ENCODE data around the gene NOL9. TPM values are rescaled to one million over a fixed set of nuclear protein-coding genes. Genes with fewer than 3 reads are reported as not detected.

NOL9 gene
- 12.3 and 14.2 TPM in 2 replicates for total RNA-seq

DNA sequence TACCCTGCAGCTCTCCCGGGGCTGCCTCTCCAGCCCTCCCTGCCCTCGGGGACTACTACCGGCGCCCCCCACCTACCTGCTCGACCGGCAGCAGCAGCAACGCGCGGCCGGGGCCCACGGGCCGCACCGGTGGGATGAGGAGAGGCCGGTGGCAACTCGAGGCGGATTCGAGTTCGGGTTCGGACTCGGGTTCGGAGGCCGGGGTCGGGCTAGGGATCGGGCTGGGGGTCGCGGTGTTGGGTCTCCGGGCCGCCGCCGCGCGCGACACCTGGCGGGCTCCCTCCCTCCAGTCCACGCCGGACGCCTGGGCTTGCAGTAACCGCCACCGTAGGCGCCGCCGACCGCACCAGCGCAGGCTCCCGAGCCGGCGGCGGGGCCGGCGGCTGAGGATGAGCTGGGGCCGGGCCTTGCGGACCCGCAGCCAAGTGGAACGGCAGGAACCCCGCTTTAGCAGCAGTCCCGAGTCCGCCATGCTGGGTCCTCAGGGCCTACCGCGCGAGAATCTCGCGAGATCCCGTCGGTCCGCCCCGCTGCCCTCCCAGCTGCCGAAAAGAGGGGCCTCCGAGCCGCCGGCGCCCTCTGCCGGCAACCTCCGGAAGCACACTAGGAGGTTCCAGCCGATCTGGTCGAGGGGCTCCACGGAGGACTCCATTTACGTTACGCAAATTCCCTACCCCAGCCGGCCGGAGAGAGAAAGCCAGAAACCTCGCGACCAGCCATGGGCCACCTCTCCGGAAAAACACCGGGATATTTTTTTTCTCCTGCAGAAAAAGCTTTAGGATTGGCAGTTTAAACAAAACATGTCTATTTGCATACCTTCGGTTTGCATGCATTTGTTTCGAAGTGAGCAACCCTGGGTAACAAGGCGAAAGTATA, at the start of gene NOL9:
Gene NOL9, minus strand, starts transcription at position 483 of the 876 bp plus-strand sequence. Its CDS starts 11 bp downstream, at position 472.
- peak; percentile 76 for DNase-seq (ENCODE audit: low read depth)
- Histone ChIP-seq H3K27me3 (ENCODE audit: control insufficient read depth, insufficient read depth, low read length) (no peaks in the 10 kb centered on the region), H3K36me3 (ENCODE audit: control insufficient read depth, insufficient read depth, low read length) (peaks cover 5% of the 10 kb centered on the region), H3K4me3 (ENCODE audit: low read depth, low read length) (peak within 1 kb of the TSS; percentile 98)
- TF ChIP-seq CTCF (IDR thresholded peaks at IDR 0.05; ENCODE audit: insufficient read depth, low read length, severe bottlenecking), result peak; percentile 93
- FAIRE-seq, result no peak

DNA sequence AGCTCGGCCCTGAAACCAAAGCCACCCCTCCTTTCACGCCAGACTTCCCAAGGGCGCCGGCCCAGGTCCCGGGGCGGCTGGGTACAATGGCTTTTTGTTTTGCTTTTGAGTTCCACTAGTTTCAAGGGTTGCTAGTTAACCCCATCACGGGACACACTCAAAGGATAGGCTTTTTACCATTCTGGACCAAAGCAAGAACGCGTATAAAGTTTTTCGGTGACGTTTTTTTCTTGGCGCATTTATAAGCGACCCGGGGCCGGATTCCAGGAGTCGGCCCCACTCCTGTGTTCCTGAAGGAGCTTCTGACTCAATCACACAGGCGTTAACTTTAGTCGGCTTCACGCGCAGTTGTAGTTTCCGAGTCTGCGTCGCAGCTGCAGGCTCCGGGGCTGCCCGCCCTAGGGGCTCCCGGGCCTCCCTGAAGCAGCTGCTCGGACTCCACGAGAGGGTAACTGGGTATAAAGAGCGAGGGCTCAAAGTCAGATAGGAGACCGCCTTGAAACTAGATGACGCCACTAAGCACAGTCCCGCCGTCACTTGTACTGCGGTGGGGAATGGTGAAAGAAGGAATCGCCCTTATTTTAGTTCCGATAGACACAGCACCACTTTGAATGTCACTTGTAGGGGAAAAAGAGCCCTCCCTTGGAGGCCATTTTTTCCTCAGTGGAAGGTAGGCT, 49.1 kb upstream of the NOL9 start:
- H3K4me3 ChIP-seq (ENCODE audit: low read depth, low read length), result peak overlapping the region; percentile 99
- H3K36me3 ChIP-seq (ENCODE audit: control insufficient read depth, insufficient read depth, low read length), result peaks cover 11% of the 10 kb centered on the region
- FAIRE-seq (no peak), DNase-seq (ENCODE audit: low read depth) (peak; percentile 54)
- no peak for TF ChIP-seq CTCF (IDR thresholded peaks at IDR 0.05; ENCODE audit: insufficient read depth, low read length, severe bottlenecking)
- H3K27me3 ChIP-seq (ENCODE audit: control insufficient read depth, insufficient read depth, low read length), result no peaks in the 10 kb centered on the region

DNA sequence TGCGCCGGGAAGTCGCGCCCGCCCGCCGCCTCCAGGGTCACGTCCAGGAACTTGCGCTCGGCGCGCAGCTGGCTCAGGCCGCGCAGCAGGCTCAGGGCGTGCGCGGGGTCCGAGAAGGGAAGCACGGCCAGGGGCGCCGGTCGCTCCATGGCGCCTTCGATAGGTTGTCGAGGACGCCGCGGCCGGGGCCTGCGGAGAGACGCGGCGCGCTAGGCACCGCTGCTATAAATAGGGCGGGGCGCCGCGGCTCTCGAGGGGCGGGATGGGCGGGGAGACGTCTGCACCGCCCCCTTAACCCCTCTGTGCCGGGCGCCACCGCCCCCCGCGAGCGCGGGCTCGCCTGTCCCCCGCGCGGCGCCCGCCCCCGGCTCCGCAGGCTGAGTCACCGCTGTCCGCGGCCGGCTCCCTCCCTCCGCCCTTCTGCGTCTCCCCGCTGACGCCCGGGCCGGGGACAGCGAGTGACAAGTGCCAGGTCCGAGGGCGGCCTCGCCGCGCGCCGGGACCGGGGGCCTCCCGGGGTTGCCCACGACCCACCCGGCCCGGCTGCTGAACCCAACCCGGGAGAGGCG, 48.4 kb upstream of the NOL9 start, which contains the start of gene KLHL21:
Gene KLHL21, minus strand, starts transcription at position 201 of the 569 bp plus-strand sequence. Its CDS starts 52 bp downstream, at position 149.
- FAIRE-seq (no peak), DNase-seq (ENCODE audit: low read depth) (peak; percentile 56)
- Histone ChIP-seq H3K27me3 (ENCODE audit: control insufficient read depth, insufficient read depth, low read length) (no peaks in the 10 kb centered on the region), H3K36me3 (ENCODE audit: control insufficient read depth, insufficient read depth, low read length) (peaks cover 16% of the 10 kb centered on the region), H3K4me3 (ENCODE audit: low read depth, low read length) (peak within 1 kb of the TSS; percentile 99)
- no peak for TF ChIP-seq CTCF (IDR thresholded peaks at IDR 0.05; ENCODE audit: insufficient read depth, low read length, severe bottlenecking)

GRCh38 chr1:6601923-6602668, 47.8 kb upstream of the NOL9 start:
- no peak for FAIRE-seq
- no peak for TF ChIP-seq CTCF (IDR thresholded peaks at IDR 0.05; ENCODE audit: insufficient read depth, low read length, severe bottlenecking)

More at GRCh38 chr1:6601923-6602668, 47.8 kb upstream of the NOL9 start:
- no peaks in the 10 kb centered on the region for H3K27me3 ChIP-seq (ENCODE audit: control insufficient read depth, insufficient read depth, low read length)
- peaks cover 22% of the 10 kb centered on the region for H3K36me3 ChIP-seq (ENCODE audit: control insufficient read depth, insufficient read depth, low read length)
- DNase-seq (ENCODE audit: low read depth), result peak; percentile 20
- H3K4me3 ChIP-seq (ENCODE audit: low read depth, low read length), result peak overlapping the region; percentile 99

Measured in bronchial epithelial cell (primary cell).